B cell (primary cell): ENCODE data around the gene SEMA4D. TPM values are rescaled to one million over a fixed set of nuclear protein-coding genes. Genes with fewer than 3 reads are reported as not detected.

Experiments
- ATAC-seq: fragments of 200-7000 bp; cut with Tn5 transposase; one replicate; pipeline ENCODE4 v1.10.0; 2021; ENCODE audit warnings: low read depth, mild to moderate bottlenecking, moderate number of reproducible peaks, moderate library complexity
- CTCF ChIA-PET: fragments of 350-600 bp; sonication (Branson Sonifier 250); formaldehyde crosslinking; loops from one replicate; lab custom pipeline; 2021; ENCODE audit warnings: antibody characterized with exemption, inconsistent platforms; lab: Charles Lee
- POLR2A ChIA-PET: fragments of 350-600 bp; sonication (Branson Sonifier 250); formaldehyde crosslinking; loops from one replicate; lab custom pipeline; 2021; ENCODE audit warnings: antibody characterized with exemption; lab: Charles Lee
- DNase-seq: peaks from one replicate; pipeline ENCODE4 v3.0.0; 2013
- H2AFZ ChIP-seq: 2 replicates; pipeline ENCODE4 v1.6.1; 2012; ENCODE audit warnings: mild to moderate bottlenecking, low read depth, low read length; ENCODE audit not compliant: insufficient read depth, poor library complexity, severe bottlenecking
- H3K27ac ChIP-seq, 2 donors: 1 replicate in 1 of 2; 2 replicates in 1 of 2; pipeline ENCODE4 v1.5.1; 2012 to 2013; ENCODE audit warnings: low read length in 2 of 2, mild to moderate bottlenecking in 2 of 2, moderate library complexity in 1 of 2
- H3K27me3 ChIP-seq, 4 experiments: fragments of 200-600 bp in 1 of 4; sonication (generic) in 1 of 4; replicated peaks in 1 of 4; 1 replicate in 2 of 4; 2 replicates in 2 of 4; pipeline versions ENCODE4 v1.6.1 to v1.7.0; 2013 to 2016; ENCODE audit warnings: low read length in 3 of 4, mild to moderate bottlenecking in 2 of 4, mixed read lengths in 1 of 4, moderate library complexity in 1 of 4; ENCODE audit not compliant: insufficient read depth in 4 of 4, control insufficient read depth in 3 of 4; ENCODE audit errors: control extremely low read depth in 1 of 4
- H3K36me3 ChIP-seq, 2 experiments: replicated peaks in 1 of 2; 1 replicate in 1 of 2; 2 replicates in 1 of 2; pipeline versions ENCODE4 v1.6.1 to v1.7.1; 2013; ENCODE audit warnings: low read length in 1 of 2; ENCODE audit not compliant: insufficient read depth in 2 of 2, control insufficient read depth in 1 of 2; ENCODE audit errors: control extremely low read depth in 1 of 2, extremely low read depth in 1 of 2
- H3K4me1 ChIP-seq, 2 donors: fragments of 200-600 bp in 1 of 2; sonication (generic) in 1 of 2; 1 replicate in 1 of 2; 2 replicates in 1 of 2; pipeline versions ENCODE4 v1.5.1 to v1.6.1; 2013 to 2017; ENCODE audit warnings: low read length in 2 of 2; ENCODE audit not compliant: control insufficient read depth in 2 of 2, insufficient read depth in 2 of 2
- H3K4me2 ChIP-seq: replicated peaks from 2 replicates; pipeline ENCODE3; 2012; ENCODE audit warnings: mild to moderate bottlenecking, low read depth, low read length; ENCODE audit not compliant: poor library complexity, severe bottlenecking
- H3K4me3 ChIP-seq, 5 experiments: fragments of 200-600 bp in 1 of 5; sonication (generic) in 1 of 5; 1 replicate in 3 of 5; 2 replicates in 2 of 5; pipeline versions ENCODE4 v1.5.1 to v1.7.0; 2011 to 2016; ENCODE audit warnings: low read length in 4 of 5, mild to moderate bottlenecking in 4 of 5, low read depth in 2 of 5, control low read depth in 1 of 5, moderate library complexity in 1 of 5; ENCODE audit not compliant: insufficient read depth in 1 of 5; ENCODE audit errors: control extremely low read depth in 1 of 5, extremely low read depth in 1 of 5
- H3K79me2 ChIP-seq: fragments of 200-600 bp; sonication (generic); one replicate; pipeline ENCODE4 v1.6.0; 2016; ENCODE audit warnings: low read length; ENCODE audit not compliant: control insufficient read depth, insufficient read depth
- H3K9ac ChIP-seq: fragments of 200-600 bp; sonication (generic); 2 replicates; pipeline ENCODE4 v1.6.1; 2017; ENCODE audit warnings: mild to moderate bottlenecking, low read length, moderate library complexity
- H3K9me3 ChIP-seq, 3 donors: one replicate each; pipeline versions ENCODE4 v1.6.1 to v1.7.1; 2013; ENCODE audit warnings: low read length in 2 of 3; ENCODE audit not compliant: control insufficient read depth in 2 of 3, insufficient read depth in 1 of 3; ENCODE audit errors: control extremely low read depth in 1 of 3
- H4K20me1 ChIP-seq: 2 replicates; pipeline ENCODE4 v1.6.0; 2012; ENCODE audit warnings: mild to moderate bottlenecking, low read length; ENCODE audit not compliant: insufficient read depth, control insufficient read depth, poor library complexity, severe bottlenecking
- H3K27ac Mint-ChIP-seq: one replicate; pipeline ENCODE4 v1.8.0; 2021; ENCODE audit warnings: mixed read lengths
- H3K27me3 Mint-ChIP-seq: one replicate; pipeline ENCODE4 v1.8.0; 2021; ENCODE audit warnings: mixed read lengths
- H3K4me1 Mint-ChIP-seq: one replicate; pipeline ENCODE4 v1.8.0; 2021; ENCODE audit warnings: mixed read lengths
- H3K4me3 Mint-ChIP-seq: one replicate; pipeline ENCODE4 v1.8.0; 2021; ENCODE audit warnings: mixed read lengths
- H3K9me3 Mint-ChIP-seq: one replicate; pipeline ENCODE4 v1.8.0; 2022; ENCODE audit warnings: mixed read lengths; ENCODE audit not compliant: insufficient read depth
- CTCF ChIP-seq: fragments of 200-600 bp; IDR thresholded peaks from one replicate; pipeline ENCODE4 v1.8.0; 2022; ENCODE audit warnings: antibody characterized with exemption, mild to moderate bottlenecking
- EZH2 ChIP-seq: IDR thresholded peaks from 2 replicates; pipeline ENCODE4 v1.6.1; 2012; ENCODE audit warnings: borderline replicate concordance, low read depth, mild to moderate bottlenecking, moderate library complexity, low read length; ENCODE audit not compliant: insufficient read depth, poor library complexity, severe bottlenecking
- WGBS: methylation state at CpG from one replicate; pipeline ENCODE4 v1.1.5; 2013; ENCODE audit warnings: missing lambda C conversion rate; ENCODE audit not compliant: insufficient coverage; 5-methylcytosine and 5-hydroxymethylcytosine counted together
- intact Hi-C: fragments of 100-400 bp; cut with micrococcal nuclease; formaldehyde crosslinking; loops from one replicate; pipeline ENCODE4 v1.10.0; 2022
- polyA plus RNA-seq: library from polyadenylated mRNA; depleted of rRNA; stranded (reverse); fragments of >200 nt; gene quantifications from 2 replicates; pipeline ENCODE4 v1.2.3, GENCODE V29; 2012
- total RNA-seq, 2 donors: library from RNA; stranded (reverse); fragments of 120-200 nt in 1 of 2; gene quantifications; 1 replicate in 1 of 2; 2 replicates in 1 of 2; pipeline versions ENCODE4 v1.2.3 to v1.2.4, GENCODE V29; 2013 to 2022

SEMA4D gene
- total and polyA plus RNA-seq, 2 donors (not counting 1 experiment from before 2014, with no cell fraction given), result 53.6 to 231 TPM

GRCh38 chr9:89462817-89463683, 34.9 kb downstream of the SEMA4D start:
- ATAC-seq, result no peak
- Histone ChIP-seq H3K27ac (no peak overlapping the region), H2AFZ (no peak overlapping the region), H4K20me1 (peaks cover 58% of the 10 kb centered on the region), H3K36me3 (peaks cover 2 to 18% of the 10 kb centered on the region in 2 experiments), H3K4me3 (no peak overlapping the region), H3K9me3 (no peaks in the 10 kb centered on the region), H3K79me2 (peaks cover 99% of the 10 kb centered on the region), H3K4me1 (peaks cover 59 to 67% of the 10 kb centered on the region in 2 donors), H3K27me3 (no peaks in the 10 kb centered on the region), H3K9ac (no peak overlapping the region), H3K4me2 (peak overlapping the region; percentile 73)
- peaks cover 87% of the 10 kb centered on the region for H3K4me1 Mint-ChIP-seq
- CTCF ChIA-PET, result interaction anchor here (2.8 kb wide), 1 partner anchor 86 kb away, joined by 7 read pairs; no protein-coding TSS in a partner anchor
- POLR2A ChIA-PET, result interaction anchor here (0.7 kb wide), 1 partner anchor 139 kb away, joined by 3 read pairs; no protein-coding TSS in a partner anchor
- TF ChIP-seq CTCF, result no peak
- TF ChIP-seq EZH2, result no peak
- no peaks in the 10 kb centered on the region for H3K9me3 Mint-ChIP-seq
- no peaks in the 10 kb centered on the region for H3K27me3 Mint-ChIP-seq
- intact Hi-C loops, result no loop called here
- whole genome bisulfite sequencing, result 89% methylated on average over 1 of the region's 9 CpGs
- H3K27ac Mint-ChIP-seq, result no peak overlapping the region
- H3K4me3 Mint-ChIP-seq, result peak overlapping the region; percentile 27
- DNase-seq, result no peak

- H3K4me2 ChIP-seq, result no peak overlapping the region
- H3K4me1 ChIP-seq, result peaks cover 50 to 62% of the 10 kb centered on the region in 2 donors
- peaks cover 97% of the 10 kb centered on the region for H3K79me2 ChIP-seq
- peaks cover 83% of the 10 kb centered on the region for H3K4me1 Mint-ChIP-seq
- ATAC-seq (no peak), DNase-seq (no peak)
- H3K36me3 ChIP-seq, result peaks cover 2 to 19% of the 10 kb centered on the region in 2 experiments
- H3K27me3 Mint-ChIP-seq, result no peaks in the 10 kb centered on the region
- no peaks in the 10 kb centered on the region for H3K27me3 ChIP-seq
- no peak overlapping the region for H3K27ac Mint-ChIP-seq
- CTCF ChIA-PET, result interaction anchor here (2.8 kb wide), 1 partner anchor 87 kb away, joined by 7 read pairs; no protein-coding TSS in a partner anchor
- H3K9me3 Mint-ChIP-seq, result no peaks in the 10 kb centered on the region
- H3K9ac ChIP-seq, result no peak overlapping the region
- H3K4me3 Mint-ChIP-seq, result peak overlapping the region; percentile 34
- POLR2A ChIA-PET, result no interaction called here
- no peak overlapping the region for H2AFZ ChIP-seq
- H3K4me3 ChIP-seq, result no peak overlapping the region
- no peaks in the 10 kb centered on the region for H3K9me3 ChIP-seq
- no peak overlapping the region for H3K27ac ChIP-seq
- peaks cover 59% of the 10 kb centered on the region for H4K20me1 ChIP-seq
- no peak for TF ChIP-seq EZH2
- intact Hi-C loops, result no loop called here
- 100% methylated on average over 1 of the region's 5 CpGs for WGBS
Observed at GRCh38 chr9:89462199-89462598, 35.7 kb downstream of the SEMA4D start.
